Subcutaneous adipose tissue (tissue), 4 donors: ENCODE results near the gene CPPED1. TPM values are rescaled to one million over a fixed set of nuclear protein-coding genes. Genes with fewer than 3 reads are reported as not detected.

Source experiments
- CTCF ChIP-seq: fragments of 450-650 bp; IDR thresholded peaks from one replicate; pipeline ENCODE4 v1.5.1; 2016; ENCODE audit warnings: low read depth, mild to moderate bottlenecking, control low read depth, antibody characterized with exemption, moderate library complexity
- total RNA-seq, 4 donors: library from RNA; depleted of rRNA; stranded (reverse); fragments of >200 nt; gene quantifications; one replicate each; pipeline ENCODE4 v1.1.0, GENCODE V29; 2016

The CPPED1 gene
- 10 to 100 TPM; 15.3 to 32.0 (median 23.3) TPM for total RNA-seq

GRCh38 chr16:12803203-12804093 is at the start of gene CPPED1:
CPPED1 (minus strand) TSS chr16:12803887; CDS start chr16:12803776, 111 bp downstream.
- no peak for TF ChIP-seq CTCF

- no peak for TF ChIP-seq CTCF
Observed at GRCh38 chr16:12850186-12850585, 46.5 kb upstream of the CPPED1 start.

- TF ChIP-seq CTCF = no peak
Observed at GRCh38 chr16:12846592-12846991, 42.9 kb upstream of the CPPED1 start.

- TF ChIP-seq CTCF = no peak
Observed at GRCh38 chr16:12845282-12845681, 41.6 kb upstream of the CPPED1 start.

GRCh38 chr16:12837756-12838155 is 34.1 kb upstream of the CPPED1 start:
- no peak for TF ChIP-seq CTCF

- no peak for TF ChIP-seq CTCF
Observed at GRCh38 chr16:12837291-12837690, 33.6 kb upstream of the CPPED1 start.

GRCh38 chr16:12833926-12834325 is 30.2 kb upstream of the CPPED1 start:
- no peak for TF ChIP-seq CTCF
